ENCODE data around the gene FAM181A.

FAM181A gene

DNA sequence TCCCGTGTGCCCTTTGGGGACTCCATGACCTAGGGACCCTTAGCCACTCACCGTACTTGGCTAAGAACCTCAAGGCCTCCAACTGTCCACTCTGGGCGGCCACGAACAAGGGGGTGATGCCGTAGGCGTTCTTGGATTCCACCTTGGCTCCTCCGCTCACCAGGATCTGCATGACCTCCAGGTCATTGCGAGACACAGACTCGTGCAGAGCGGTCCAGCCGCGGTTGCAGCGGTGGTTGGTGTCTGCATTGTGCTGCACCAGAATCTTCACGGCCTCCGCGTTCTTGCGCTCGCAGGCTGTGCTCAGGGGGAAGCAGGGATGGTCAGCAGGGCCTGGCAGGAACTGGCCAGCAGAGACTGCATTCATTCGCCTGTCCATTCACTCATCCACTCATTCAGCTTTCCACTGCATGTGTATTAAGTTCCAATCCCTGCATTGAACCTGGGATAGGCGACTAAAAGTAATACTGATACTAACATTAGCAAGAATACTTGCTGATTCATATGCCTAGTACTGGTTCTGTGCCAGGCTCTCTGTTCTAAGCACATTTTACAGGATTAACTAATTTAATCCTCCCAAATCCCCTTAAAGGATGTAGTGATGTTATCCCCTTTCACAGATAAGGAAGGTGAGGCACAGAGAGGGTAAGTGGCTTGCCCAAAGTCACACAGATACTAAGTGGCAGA is 23.9 kb downstream of the FAM181A start:
- DNase-seq (ENCODE audit: low read depth, low spot score), result no peak

DNA sequence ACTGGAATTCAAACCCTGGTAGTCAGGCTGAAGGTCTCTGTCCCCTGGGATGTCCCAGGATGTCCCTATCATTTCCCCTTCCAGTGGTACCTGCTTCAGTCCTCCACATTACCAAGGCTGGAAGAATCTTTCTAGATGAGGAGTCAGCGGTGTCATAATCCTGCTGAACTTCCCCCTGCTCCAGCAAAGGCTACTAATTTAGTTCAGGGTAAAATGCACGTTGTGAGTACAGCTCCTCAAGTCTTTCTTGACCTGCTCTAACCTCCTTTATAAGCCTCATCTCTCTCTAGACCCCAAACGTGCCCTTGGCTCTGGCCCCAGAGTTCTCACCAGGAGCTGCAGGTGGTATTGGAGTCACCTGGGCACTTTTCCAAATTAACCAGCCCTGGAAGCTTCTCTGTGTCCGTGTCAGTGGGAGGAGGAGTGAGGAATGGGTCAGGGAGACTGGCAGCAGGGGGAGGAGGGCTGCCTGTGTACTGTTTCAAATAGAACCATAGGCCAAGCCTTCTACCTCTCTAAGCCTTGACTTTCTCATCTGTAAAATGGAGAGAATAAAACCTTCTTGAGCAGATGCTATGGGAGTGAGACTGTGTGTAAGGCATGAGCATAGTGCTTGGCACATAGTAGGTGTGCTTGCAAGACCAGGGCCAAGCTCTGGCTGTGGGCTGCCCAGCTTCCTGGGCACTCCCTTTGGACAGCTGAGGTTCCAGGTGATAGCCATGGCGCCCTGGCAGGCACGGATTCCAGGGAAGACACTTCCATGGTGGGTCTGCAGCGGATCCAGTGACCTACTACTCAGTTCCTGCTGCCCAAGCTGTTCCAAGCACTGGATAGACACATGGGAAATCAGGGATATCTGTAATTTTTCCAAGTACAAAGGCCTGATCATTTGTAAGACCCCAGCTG is 24.7 kb downstream of the FAM181A start:
- DNase-seq (ENCODE audit: low read depth, low spot score), result no peak

- no peak for DNase-seq (ENCODE audit: low read depth, low spot score)
Observed at GRCh38 chr14:93952829-93953228, 25.7 kb downstream of the FAM181A start.

GRCh38 chr14:93953263-93953662 is 26.1 kb downstream of the FAM181A start:
- DNase-seq (ENCODE audit: low read depth, low spot score), result no peak

DNA sequence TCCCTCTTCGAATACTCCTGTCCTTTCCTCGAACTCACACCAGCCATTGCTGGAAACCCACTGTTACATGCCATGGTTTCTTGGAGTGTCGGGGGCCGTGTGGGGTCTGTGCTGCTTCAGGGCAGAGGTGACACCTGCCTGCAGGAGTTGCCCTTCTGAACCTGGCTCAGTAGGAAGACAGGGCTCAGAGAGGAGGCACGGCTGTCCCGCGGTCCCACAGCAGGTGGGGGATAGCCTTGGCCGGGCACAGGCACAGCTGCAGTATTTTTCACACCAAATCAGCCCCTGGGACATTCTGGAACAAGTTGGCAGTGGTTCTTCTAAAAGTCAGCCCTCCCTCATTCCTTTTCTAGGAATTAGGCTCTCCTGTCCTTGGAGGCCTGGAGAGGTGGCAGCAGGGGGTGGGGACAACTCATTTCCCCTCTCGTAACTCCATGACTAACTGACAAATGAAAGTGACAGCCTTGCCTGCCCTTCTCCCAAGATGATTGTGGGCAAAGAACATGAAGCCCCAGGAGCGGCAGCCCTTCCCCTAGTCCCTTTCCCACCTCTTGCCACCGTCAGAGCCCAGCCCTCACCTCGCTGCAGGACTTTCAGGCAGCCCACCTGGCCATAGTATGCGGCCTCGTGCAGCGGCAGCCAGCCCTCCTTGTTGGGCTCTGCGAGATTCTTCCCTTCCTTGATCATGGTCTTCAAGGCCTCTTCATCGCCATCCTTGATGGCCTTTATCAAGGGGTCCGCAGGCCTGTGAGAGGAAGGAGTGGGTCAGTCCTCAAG is 26.8 kb downstream of the FAM181A start:
- DNase-seq (ENCODE audit: low read depth, low spot score), result no peak

DNA sequence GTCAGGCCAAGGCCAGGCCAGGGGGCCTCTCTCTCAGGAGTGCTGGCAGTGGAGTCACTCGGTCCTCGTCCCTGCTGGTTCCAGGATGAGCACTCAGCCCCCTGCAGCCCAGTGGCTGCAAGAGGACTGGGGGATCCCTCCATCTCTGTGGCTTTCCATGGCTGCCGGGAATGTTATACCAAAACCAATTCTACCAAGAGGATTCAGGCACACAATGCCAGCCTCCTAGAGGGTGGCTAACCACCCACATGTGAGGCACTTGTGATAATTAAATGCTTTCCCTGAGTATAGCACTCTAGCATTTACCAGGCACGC is 27.3 kb downstream of the FAM181A start:
- DNase-seq (ENCODE audit: low read depth, low spot score), result no peak

- no peak for DNase-seq (ENCODE audit: low read depth, low spot score)
Observed at GRCh38 chr14:93954900-93955849, 28.0 kb downstream of the FAM181A start.

DNA sequence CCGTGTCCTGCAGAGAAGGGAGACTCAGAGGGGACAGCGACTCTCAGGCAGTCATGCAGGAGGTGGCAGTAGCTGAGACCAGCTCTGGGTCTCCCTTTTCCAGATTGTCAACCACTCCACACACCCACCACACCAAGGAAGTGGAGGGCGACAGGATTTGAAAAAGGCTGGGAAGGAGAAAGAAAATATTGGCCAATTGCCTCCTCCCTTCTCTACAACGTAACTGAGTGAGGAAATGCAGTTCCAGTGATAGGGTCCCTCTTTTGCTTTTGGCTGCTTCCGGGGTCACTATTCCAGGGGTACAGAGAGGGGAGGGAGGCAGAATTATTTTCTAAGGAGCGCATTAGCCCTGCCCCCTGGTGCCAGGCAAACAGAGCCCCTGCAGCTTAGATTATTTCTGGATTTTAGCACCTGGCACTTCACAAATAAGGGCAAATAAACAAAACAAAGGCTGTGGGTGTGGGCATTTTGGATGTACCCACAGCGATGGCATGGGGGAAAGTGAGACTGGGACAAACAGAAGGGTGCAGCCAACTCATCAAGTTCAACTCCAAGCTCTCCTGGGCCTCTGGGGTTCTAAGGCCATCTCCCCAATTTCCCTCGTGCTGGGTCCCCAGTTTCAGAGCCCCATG is 28.8 kb downstream of the FAM181A start:
- DNase-seq (ENCODE audit: low read depth, low spot score), result no peak

GRCh38 chr14:93956514-93957332 is 29.6 kb downstream of the FAM181A start:
- no peak for DNase-seq (ENCODE audit: low read depth, low spot score)

DNA sequence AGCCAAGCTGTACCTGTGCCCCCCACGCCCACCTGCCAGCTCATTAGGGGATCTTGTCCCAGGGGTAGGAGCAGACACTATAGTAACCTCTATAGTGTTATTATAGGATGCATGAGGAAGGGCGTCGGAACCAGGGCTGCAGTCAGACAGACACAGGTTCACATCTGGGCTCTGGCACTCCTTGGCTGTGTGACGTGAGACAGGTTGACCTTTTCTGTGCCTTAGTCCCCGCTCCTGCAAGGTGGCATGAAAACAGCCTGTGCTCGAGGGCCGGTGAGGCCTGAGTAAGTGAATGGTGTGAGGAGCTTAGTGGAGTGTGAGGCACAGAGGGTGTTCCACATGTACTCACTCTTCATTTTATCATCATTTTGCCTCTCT is 30.2 kb downstream of the FAM181A start:
- no peak for DNase-seq (ENCODE audit: low read depth, low spot score)

- DNase-seq (ENCODE audit: low read depth, low spot score), result no peak
Observed at GRCh38 chr14:93957751-93958566, 30.8 kb downstream of the FAM181A start.

GRCh38 chr14:93958567-93959238 is 31.6 kb downstream of the FAM181A start:
- DNase-seq (ENCODE audit: low read depth, low spot score), result no peak

GRCh38 chr14:93959239-93960107 is 32.3 kb downstream of the FAM181A start:
- peak; percentile 87 for DNase-seq (ENCODE audit: low read depth, low spot score)

GRCh38 chr14:93960108-93960475 is 32.9 kb downstream of the FAM181A start:
- no peak for DNase-seq (ENCODE audit: low read depth, low spot score)

DNA sequence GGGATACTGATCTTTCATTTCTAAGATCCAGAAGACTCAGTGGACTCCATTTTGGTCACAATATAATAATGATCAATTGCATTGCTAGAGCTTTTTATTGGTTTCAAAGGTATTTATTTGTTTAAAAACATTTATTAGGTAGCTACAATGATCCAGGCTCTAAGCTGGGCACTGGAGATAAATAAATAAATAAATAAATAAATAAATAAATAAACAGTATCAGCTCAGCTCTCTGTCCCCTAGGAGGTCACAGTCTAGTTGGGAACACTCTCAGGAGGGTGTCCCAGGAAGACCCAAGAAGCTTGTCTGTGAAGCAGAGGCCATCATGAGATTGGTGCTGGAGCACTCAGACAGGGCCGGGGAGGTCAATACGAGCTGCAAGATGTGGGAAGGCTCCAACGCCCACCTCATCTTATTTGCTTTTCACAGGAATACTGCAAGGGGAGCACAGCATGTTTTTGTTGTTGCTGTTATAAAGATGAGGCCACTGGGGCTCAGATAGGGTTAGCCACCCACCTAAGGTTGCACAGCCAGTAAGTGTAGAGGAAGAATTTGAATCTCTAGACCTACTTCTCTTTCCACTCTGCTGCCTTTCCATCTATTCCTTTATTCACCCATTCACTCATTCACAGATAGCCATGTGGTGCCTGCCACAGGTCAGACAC is 33.8 kb downstream of the FAM181A start:
- no peak for DNase-seq (ENCODE audit: low read depth, low spot score)

DNA sequence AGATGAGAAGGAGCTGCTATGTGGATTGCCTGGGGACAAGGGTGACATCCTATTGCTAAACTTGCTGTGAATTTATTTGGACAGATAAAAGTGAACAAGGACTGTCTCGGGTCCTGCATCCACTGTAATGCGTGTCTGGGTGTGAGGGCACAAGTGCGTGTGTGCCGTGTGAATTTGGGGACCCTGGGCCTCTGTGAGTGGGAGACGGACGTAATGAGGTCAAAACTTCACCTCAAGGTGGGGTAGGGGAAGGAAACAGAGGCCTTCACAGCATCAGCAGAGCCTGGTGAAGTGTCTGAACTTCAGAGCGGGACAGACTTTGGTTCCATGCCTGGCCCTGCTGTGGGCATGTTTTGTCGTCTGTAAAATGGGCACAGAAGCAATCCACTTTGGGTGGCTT is 34.5 kb downstream of the FAM181A start:
- no peak for DNase-seq (ENCODE audit: low read depth, low spot score)

Measured in activated CD4-positive, CD25-positive, alpha-beta regulatory T cell treated with anti-CD3 and anti-CD28 coated beads, Interleukin-2, amount 50 U/mL, for 16 hours (primary cell).